Fibroblast of mammary gland (primary cell): ENCODE data around the gene ATN1.
A peak's percentile ranks its signal among the peaks of the same experiment; 100 is the strongest.

Source experiments
- DNase-seq: peaks from one replicate; pipeline ENCODE4 v3.0.0-alpha.2; 2010; ENCODE audit warnings: low read depth
- H3K4me3 ChIP-seq: 2 replicates; pipeline ENCODE4 v1.5.1; 2011; ENCODE audit warnings: low read depth, mild to moderate bottlenecking, low read length, moderate library complexity; ENCODE audit not compliant: control insufficient read depth
- TF ChIP-seq, protein P1 (sequence below): conservative IDR thresholded peaks from 2 replicates; pipeline ENCODE4 v1.5.1; 2011; ENCODE audit warnings: low read depth, low read length, inconsistent platforms; ENCODE audit not compliant: control insufficient read depth, insufficient read depth

Gene ATN1

DNA sequence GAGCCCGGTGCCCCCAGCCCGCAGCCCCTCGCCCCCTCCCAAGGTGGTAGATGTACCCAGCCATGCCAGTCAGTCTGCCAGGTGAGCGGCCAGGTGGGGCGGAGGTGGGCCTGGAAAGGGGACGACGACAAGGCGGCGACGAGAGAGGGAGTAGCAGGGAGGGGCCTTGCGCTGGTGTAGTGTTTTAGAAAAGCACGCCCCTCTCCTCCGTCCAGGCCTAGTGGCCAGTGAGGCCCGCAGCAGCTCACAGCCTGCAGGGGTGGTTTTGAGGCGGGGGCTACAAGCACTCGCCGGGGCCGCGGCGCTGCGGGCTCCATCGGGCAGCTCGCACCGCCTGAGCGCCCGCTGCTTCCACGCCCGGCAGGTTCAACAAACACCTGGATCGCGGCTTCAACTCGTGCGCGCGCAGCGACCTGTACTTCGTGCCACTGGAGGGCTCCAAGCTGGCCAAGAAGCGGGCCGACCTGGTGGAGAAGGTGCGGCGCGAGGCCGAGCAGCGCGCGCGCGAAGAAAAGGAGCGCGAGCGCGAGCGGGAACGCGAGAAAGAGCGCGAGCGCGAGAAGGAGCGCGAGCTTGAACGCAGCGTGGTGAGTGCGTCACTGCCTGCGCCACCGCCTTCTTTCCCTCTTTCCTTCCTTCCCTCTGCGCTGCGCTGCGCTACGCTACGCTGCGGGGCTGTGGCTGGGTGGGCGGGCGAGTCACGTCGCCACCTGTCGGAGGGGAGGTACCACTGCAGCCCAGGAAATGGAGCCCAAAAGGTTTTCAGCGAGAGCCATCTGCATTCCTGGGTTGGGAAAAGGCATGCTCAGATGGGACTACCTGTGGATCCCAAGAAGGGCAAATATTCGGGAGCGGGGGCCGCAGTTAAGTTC lies 10.0 kb downstream of the ATN1 start:
- TF ChIP-seq, protein P1, sequence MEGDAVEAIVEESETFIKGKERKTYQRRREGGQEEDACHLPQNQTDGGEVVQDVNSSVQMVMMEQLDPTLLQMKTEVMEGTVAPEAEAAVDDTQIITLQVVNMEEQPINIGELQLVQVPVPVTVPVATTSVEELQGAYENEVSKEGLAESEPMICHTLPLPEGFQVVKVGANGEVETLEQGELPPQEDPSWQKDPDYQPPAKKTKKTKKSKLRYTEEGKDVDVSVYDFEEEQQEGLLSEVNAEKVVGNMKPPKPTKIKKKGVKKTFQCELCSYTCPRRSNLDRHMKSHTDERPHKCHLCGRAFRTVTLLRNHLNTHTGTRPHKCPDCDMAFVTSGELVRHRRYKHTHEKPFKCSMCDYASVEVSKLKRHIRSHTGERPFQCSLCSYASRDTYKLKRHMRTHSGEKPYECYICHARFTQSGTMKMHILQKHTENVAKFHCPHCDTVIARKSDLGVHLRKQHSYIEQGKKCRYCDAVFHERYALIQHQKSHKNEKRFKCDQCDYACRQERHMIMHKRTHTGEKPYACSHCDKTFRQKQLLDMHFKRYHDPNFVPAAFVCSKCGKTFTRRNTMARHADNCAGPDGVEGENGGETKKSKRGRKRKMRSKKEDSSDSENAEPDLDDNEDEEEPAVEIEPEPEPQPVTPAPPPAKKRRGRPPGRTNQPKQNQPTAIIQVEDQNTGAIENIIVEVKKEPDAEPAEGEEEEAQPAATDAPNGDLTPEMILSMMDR: peak; percentile 80
- DNase-seq: peak; percentile 94
- peak overlapping the region; percentile 55 for H3K4me3 ChIP-seq

DNA sequence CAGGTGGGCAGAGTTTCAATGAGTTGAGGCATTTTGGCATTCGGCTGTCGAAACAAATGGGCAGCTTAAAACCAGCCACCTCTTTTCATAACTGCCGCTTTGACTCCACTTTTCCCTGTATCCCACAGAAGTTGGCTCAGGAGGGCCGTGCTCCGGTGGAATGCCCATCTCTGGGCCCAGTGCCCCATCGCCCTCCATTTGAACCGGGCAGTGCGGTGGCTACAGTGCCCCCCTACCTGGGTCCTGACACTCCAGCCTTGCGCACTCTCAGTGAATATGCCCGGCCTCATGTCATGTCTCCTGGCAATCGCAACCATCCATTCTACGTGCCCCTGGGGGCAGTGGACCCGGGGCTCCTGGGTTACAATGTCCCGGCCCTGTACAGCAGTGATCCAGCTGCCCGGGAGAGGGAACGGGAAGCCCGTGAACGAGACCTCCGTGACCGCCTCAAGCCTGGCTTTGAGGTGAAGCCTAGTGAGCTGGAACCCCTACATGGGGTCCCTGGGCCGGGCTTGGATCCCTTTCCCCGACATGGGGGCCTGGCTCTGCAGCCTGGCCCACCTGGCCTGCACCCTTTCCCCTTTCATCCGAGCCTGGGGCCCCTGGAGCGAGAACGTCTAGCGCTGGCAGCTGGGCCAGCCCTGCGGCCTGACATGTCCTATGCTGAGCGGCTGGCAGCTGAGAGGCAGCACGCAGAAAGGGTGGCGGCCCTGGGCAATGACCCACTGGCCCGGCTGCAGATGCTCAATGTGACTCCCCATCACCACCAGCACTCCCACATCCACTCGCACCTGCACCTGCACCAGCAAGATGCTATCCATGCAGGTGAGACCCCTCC lies 10.8 kb downstream of the ATN1 start:
- peak overlapping the region; percentile 55 for H3K4me3 ChIP-seq
- no peak for DNase-seq
- TF ChIP-seq, protein P1: no peak

DNA sequence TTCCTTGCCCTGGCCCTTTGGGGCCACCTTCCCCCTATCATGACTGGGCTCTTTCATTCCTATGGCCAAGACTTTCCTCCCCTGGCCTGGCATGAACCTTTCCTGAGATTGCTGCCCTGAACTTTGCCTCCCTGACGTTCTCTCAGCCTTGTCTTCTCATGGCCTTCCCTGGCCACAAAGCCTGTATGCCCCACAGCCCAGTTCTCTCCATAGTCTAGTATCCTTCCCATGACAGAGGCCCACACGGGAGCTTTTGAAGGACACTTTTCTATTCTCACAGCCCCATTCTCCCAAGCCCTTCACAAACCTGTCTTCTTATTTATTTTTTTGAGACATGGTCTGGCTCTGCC lies 11.4 kb downstream of the ATN1 start:
- H3K4me3 ChIP-seq: no peak overlapping the region
- TF ChIP-seq, protein P1: no peak
- no peak for DNase-seq

DNA sequence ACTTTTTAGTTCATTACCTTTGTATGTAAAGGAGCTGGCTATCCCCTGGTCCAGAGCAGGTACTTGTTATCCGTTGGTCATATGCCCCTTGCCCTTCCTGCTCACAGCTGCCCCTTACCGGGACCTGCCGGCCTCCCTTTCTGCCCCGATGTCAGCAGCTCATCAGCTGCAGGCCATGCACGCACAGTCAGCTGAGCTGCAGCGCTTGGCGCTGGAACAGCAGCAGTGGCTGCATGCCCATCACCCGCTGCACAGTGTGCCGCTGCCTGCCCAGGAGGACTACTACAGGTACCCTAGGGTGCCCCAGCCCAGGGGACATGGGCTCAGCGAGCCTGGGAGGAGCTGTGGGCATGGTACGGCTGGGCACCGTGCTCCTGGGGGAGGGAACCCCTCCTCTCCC lies 13.5 kb downstream of the ATN1 start:
- TF ChIP-seq, protein P1: no peak

DNA sequence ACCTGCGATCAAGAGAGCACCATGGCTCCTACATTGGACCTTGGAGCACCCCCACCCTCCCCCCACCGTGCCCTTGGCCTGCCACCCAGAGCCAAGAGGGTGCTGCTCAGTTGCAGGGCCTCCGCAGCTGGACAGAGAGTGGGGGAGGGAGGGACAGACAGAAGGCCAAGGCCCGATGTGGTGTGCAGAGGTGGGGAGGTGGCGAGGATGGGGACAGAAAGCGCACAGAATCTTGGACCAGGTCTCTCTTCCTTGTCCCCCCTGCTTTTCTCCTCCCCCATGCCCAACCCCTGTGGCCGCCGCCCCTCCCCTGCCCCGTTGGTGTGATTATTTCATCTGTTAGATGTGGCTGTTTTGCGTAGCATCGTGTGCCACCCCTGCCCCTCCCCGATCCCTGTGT lies 14.0 kb downstream of the ATN1 start:
- H3K4me3 ChIP-seq: no peak overlapping the region
- no peak for DNase-seq
- TF ChIP-seq, protein P1: no peak

More for the DNA sequence above, 13.5 kb downstream of the ATN1 start:
- H3K4me3 ChIP-seq: no peak overlapping the region
- DNase-seq: no peak

DNA sequence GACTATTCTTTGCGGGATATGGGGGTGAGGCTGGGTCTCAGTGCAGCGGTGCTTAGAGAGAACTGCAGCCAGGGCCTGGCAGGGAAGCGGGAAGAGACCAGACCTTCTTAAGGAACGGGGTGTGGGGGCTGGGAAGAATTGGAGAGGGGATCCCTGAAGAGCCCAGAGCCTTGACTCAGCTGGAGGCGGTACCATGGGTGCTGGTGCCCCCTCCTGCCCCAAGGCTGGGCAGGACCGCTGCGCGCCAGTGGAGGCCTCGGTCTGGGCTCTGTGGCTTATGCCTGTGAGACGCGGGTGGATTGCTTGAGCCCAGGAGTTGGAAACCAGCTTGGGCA lies 14.5 kb downstream of the ATN1 start:
- TF ChIP-seq, protein P1: no peak
- no peak for DNase-seq
- no peak overlapping the region for H3K4me3 ChIP-seq
